GM19238 (cell line): Measurements from ENCODE around the gene HPSE2.

ENCODE experiments used
- DNase-seq: peaks from one replicate; pipeline ENCODE4 v3.0.0; 2011; ENCODE audit warnings: low spot score; ENCODE audit not compliant: insufficient read length

The HPSE2 gene

DNA sequence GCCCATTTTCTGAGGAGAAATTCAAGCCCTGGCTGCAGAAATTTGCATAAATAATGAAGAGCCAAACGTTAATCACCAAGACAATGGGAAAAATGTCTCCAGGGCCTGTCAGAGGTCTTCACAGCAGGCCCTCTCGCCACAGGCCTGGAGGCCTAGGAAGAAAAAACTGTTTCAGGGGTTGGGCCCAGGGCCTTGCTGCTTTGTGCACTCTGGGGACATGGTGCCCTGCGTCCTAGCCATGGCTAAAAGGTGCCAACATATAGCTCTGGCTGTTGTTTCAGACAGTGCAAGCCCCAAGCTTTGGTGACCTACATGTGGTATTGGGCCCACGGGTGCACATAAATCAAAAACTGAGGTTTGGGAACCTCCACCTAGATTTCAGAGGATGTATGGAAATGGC lies 796.9 kb downstream of the HPSE2 start:
- no peak for DNase-seq

DNA sequence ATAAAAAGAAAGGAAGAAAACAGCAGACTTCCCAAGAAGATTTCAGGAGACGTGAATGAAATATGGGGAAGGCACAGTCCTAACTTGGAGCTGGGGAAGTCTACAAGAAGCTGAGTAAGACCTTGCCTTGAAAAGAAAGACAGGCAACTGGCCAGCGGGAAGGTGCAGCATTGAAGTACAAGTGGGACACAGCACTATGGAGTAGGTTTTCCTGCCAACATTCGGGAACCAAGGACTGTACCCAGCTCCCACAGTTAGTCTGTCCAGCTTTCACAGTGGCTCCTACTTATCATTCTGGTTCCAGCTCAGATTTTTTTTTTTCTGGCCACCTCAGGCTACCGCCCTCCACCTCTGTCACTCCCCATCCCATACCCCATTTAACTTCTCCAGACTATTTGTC lies 798.9 kb downstream of the HPSE2 start:
- no peak for DNase-seq

DNA sequence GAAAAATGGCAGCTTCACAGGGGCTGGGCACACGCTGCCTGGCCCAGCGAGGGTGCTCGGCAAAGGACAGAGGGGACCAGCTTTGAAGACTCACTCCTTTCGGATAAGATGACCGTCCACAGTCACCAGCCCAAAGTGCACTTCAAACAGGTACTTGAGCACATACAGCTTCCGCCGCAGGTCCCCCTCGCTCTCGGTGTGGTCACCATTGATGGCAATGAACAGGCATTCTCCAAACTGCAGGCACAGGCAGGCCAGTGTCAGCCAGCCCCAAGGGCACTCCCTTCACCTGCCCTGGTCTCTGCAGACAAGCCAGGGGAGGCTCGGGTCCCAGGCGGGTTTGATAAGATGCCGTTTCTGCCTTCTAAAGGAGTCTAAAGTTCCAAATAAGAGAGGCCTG lies 800.5 kb downstream of the HPSE2 start:
- DNase-seq, result no peak

DNA sequence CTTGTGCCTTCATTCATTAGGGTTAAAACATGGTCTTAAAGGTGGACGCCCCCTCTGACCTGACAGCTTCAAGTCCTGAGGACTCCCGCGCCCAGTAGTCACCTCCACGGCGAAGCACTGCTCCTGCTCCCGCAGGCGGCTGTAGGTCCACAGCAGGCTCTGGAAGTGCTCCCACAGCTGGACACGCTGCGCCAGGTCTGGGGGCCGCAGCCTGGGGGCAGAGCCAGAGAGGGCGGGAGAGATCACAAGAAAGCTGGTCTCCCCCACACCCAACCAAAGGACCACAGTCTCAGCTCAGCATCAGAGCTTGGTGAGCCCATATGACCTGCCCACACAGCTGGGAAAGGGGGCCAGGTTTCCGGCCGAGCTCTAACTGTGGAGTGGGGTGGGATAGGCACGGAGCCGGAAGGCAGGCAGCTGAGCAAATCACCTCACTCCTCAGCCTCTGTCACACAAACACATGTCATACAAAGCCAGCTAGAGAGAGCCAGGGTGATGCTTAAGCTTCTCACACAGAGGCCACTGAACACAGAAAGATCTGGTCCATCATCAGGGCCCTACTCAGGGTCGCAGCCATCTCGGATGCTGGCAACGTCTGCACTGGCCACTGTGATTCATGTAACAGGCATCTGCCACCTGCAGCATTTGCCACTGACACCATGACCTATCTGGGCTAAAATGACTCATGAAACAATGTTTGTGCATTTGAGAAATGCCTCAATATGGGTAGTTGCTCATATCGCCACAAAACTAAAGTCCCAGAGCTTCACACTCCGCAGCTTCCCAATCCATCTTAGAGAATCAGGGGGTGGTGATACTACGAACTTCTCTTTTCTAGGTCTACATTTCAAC lies 801.5 kb downstream of the HPSE2 start:
- no peak for DNase-seq

GRCh38 chr10:98433371-98433770 lies 802.3 kb downstream of the HPSE2 start:
- DNase-seq, result no peak

GRCh38 chr10:98432330-98432729 lies 803.3 kb downstream of the HPSE2 start:
- no peak for DNase-seq

- DNase-seq, result no peak
Measured at GRCh38 chr10:98431016-98431415, 804.6 kb downstream of the HPSE2 start.

DNA sequence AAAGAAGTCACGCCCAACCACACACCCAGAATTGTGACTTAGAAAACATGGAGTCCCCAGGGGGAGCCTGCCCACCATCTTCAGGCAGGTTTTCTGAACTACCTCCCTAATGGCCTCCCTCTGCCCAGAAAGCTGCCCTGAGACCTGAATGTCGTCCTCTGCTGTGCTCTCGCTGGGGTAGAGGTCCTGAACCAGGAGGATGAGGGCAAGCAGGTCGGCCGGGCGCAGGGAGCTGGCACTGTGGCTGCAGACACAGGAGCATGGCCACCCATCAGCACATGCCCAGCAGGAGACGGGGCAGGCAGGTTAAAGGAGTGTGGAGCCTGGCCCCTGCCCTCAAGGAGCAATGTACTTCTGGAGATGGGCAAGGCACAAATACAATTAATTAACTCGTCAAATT lies 805.2 kb downstream of the HPSE2 start:
- DNase-seq, result no peak

- no peak for DNase-seq
Measured at GRCh38 chr10:98429320-98430072, 806.2 kb downstream of the HPSE2 start.

- DNase-seq, result no peak
Measured at GRCh38 chr10:98427011-98427515, 808.6 kb downstream of the HPSE2 start.

- peak; percentile 59 for DNase-seq
Measured at GRCh38 chr10:98425511-98426352, 809.9 kb downstream of the HPSE2 start.

DNA sequence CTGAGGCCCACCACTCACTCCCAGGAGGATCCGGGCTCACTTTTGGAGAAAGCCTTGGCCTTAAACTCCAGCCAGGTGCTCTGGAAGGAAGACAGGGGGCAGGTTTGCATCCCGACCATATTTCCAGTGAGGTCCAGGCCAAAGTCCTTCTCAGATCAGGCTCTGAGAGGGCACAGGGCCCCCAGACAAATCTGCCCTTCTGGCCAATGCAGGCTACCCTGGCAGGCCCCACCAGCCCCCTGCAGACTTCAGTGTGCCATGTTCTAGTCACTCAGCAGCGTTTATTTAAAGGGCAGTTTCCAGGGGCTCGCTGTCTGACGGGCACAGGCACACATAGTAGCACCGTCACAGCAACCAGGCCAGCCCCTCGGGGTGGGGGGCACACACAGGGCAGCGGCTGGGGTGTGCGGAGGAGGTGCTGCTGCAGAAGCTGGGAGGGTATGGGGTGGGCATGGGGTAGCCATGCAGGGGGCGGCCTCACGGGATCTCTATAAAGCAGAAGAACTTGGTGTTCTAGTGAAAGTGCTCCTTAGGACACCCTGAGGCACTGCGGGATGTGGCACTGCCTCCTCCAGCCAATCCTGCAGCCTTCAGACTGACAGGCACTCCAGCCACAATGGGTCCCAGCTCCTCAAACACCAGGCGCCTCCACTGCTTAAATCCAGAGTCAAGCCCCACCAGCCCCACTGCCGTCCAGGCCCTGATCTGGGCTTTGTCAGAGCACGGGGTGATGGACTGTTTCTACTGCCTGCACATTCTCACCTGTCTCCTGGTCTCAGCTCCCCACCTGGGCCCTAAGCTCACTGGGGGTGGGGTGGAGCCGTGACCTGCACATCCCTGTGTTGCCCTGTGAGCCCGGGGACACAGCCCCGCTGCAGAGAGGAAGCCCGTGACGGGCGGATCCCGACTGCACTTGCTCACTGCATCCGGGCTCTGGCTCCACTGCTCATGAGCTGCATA lies 811.1 kb downstream of the HPSE2 start:
- no peak for DNase-seq

GRCh38 chr10:98423691-98424120 lies 811.9 kb downstream of the HPSE2 start:
- DNase-seq, result no peak

DNA sequence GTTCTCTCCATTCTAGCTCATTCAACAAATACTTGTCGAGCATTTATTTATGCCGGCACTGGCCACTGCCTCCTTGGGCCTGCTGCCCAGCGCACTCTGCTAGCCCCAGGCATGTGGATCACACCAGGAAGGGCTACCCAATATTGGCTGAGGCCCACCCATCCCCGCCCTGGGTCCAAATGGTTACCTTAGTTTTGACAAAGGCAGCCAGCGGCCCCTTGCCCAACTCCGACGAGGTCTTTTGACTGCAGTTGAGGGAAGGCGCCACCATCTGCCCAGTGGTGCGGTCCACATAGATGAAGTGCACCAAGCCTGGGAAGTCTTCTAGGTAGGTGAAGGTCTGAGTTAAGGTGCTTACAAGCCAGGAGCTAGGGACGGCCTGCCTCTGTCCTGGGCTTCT lies 813.5 kb downstream of the HPSE2 start:
- no peak for DNase-seq

GRCh38 chr10:98420786-98421185 lies 814.9 kb downstream of the HPSE2 start:
- no peak for DNase-seq

GRCh38 chr10:98419469-98420261 lies 816.0 kb downstream of the HPSE2 start:
- DNase-seq, result no peak

DNA sequence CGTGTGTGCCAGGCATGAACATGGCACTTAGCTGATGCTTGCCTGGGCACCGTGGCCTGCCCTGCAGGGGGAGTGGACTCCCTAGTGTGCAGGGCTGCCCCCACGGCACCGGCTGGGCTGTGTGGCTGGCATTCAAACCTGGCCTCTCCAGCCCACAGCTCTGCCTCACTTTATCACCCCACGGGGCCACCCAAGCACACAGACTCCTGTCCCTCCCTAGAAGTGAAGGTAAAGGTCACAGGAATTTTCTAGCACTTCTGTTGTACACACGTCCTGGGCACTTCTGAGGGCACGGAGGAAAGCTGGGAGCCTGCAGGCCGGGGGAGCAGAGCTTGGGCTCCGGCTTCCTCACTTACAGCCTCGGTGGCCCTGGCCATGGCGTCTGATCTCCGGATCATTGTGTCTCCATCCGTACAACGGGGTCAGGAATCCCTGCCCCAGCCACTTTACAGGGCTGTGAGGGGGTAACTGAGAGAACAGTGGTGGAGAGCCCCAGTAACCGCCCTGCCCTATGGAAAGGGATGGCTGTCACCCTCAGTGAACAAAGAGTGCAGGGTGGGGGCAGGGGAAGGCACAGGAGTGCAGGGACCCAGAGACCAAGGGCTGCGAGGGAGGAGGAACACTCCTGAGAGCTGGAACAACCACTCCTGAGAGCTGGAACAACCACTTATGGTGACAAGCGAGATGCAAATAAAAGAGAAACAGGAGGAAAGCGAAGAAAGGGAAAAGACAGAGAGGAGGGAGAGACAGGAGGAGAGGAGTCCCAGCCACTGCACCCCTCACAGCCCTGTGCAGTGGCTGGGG lies 816.8 kb downstream of the HPSE2 start:
- DNase-seq, result no peak

- no peak for DNase-seq
Measured at GRCh38 chr10:98417973-98418664, 817.5 kb downstream of the HPSE2 start.
